Liver (tissue), 9 donors: ENCODE data around the gene SLC38A2. TPM values are rescaled to one million over a fixed set of nuclear protein-coding genes. Genes with fewer than 3 reads are reported as not detected.

ENCODE experiments used
- DNase-seq: peaks from one replicate; pipeline ENCODE4 v3.0.0-alpha.2; 2017; ENCODE audit warnings: low spot score
- H3K27ac ChIP-seq, 2 donors: one replicate each; pipeline ENCODE4 v1.7.0; 2013; ENCODE audit warnings: inconsistent platforms in 2 of 2, low read length in 2 of 2, control low read depth in 1 of 2, low read depth in 1 of 2, mild to moderate bottlenecking in 1 of 2
- H3K27me3 ChIP-seq, 4 donors: one replicate each; pipeline versions ENCODE4 v1.6.1 to v1.7.0; 2013; ENCODE audit warnings: low read length in 3 of 4, inconsistent platforms in 1 of 4, mild to moderate bottlenecking in 1 of 4, moderate library complexity in 1 of 4; ENCODE audit not compliant: control insufficient read depth in 4 of 4, insufficient read depth in 4 of 4
- H3K36me3 ChIP-seq, 4 donors: one replicate each; pipeline versions ENCODE4 v1.6.1 to v1.7.0; 2013; ENCODE audit warnings: low read length in 3 of 4, mild to moderate bottlenecking in 3 of 4, low read depth in 1 of 4, moderate library complexity in 1 of 4; ENCODE audit not compliant: control insufficient read depth in 4 of 4, insufficient read depth in 3 of 4
- H3K4me1 ChIP-seq, 4 donors: one replicate each; pipeline versions ENCODE4 v1.6.1 to v1.7.0; 2013; ENCODE audit warnings: low read length in 3 of 4, mild to moderate bottlenecking in 3 of 4, moderate library complexity in 1 of 4; ENCODE audit not compliant: control insufficient read depth in 4 of 4, insufficient read depth in 4 of 4
- H3K4me3 ChIP-seq, 3 donors: one replicate each; pipeline versions ENCODE4 v1.6.1 to v1.7.0; 2013; ENCODE audit warnings: low read length in 3 of 3, control low read depth in 1 of 3, low read depth in 1 of 3, mild to moderate bottlenecking in 1 of 3
- H3K9ac ChIP-seq, 2 donors: one replicate each; pipeline ENCODE4 v1.7.0; 2013; ENCODE audit warnings: low read length in 2 of 2, mild to moderate bottlenecking in 2 of 2, moderate library complexity in 2 of 2, control low read depth in 1 of 2, low read depth in 1 of 2
- H3K9me3 ChIP-seq, 4 donors: one replicate each; pipeline versions ENCODE4 v1.6.1 to v1.7.0; 2013; ENCODE audit warnings: low read length in 3 of 4; ENCODE audit not compliant: control insufficient read depth in 4 of 4
- EGR1 ChIP-seq, 2 donors: IDR thresholded peaks; 2 replicates each; pipeline ENCODE4 v1.6.1; 2016 to 2018; ENCODE audit warnings: antibody characterized with exemption in 2 of 2, low read depth in 2 of 2
- FOXA1 ChIP-seq: IDR thresholded peaks from 2 replicates; pipeline ENCODE4 v1.6.1; 2016; ENCODE audit warnings: antibody characterized with exemption
- FOXA2 ChIP-seq: IDR thresholded peaks from 2 replicates; pipeline ENCODE4 v1.6.1; 2016; ENCODE audit warnings: antibody characterized with exemption
- GABPA ChIP-seq, 2 donors: IDR thresholded peaks in 1 of 2; conservative IDR thresholded peaks in 1 of 2; 2 replicates each; pipeline ENCODE4 v1.6.1; 2016; ENCODE audit warnings: antibody characterized with exemption in 2 of 2, mild to moderate bottlenecking in 1 of 2, moderate library complexity in 1 of 2
- HNF4A ChIP-seq, 2 donors: conservative IDR thresholded peaks; 2 replicates each; pipeline ENCODE4 v1.6.1; 2016; ENCODE audit warnings: antibody characterized with exemption in 2 of 2, mild to moderate bottlenecking in 2 of 2
- HNF4G ChIP-seq: IDR thresholded peaks from 2 replicates; pipeline ENCODE4 v1.6.1; 2016; ENCODE audit warnings: antibody characterized with exemption
- JUND ChIP-seq, 2 donors: IDR thresholded peaks; 2 replicates each; pipeline ENCODE4 v1.6.1; 2016; ENCODE audit warnings: antibody characterized with exemption in 2 of 2
- MAX ChIP-seq: IDR thresholded peaks from 2 replicates; pipeline ENCODE4 v1.6.1; 2016; ENCODE audit warnings: antibody characterized with exemption
- NR2F2 ChIP-seq: IDR thresholded peaks from 2 replicates; pipeline ENCODE4 v1.6.1; 2016; ENCODE audit warnings: antibody characterized with exemption
- RAD21 ChIP-seq, 2 donors: IDR thresholded peaks; 2 replicates each; pipeline ENCODE4 v1.6.1; 2016; ENCODE audit warnings: antibody characterized with exemption in 2 of 2, mild to moderate bottlenecking in 2 of 2
- RXRA ChIP-seq, 2 donors: IDR thresholded peaks; 2 replicates each; pipeline ENCODE4 v1.6.1; 2017 to 2018; ENCODE audit warnings: antibody characterized with exemption in 2 of 2, mild to moderate bottlenecking in 1 of 2
- SP1 ChIP-seq: IDR thresholded peaks from 2 replicates; pipeline ENCODE4 v1.6.1; 2018; ENCODE audit warnings: antibody characterized with exemption, mild to moderate bottlenecking
- TAF1 ChIP-seq: conservative IDR thresholded peaks from 2 replicates; pipeline ENCODE4 v1.6.1; 2016; ENCODE audit warnings: antibody characterized with exemption, mild to moderate bottlenecking
- YY1 ChIP-seq: IDR thresholded peaks from 2 replicates; pipeline ENCODE4 v1.6.1; 2016; ENCODE audit warnings: antibody characterized with exemption, mild to moderate bottlenecking
- ZBTB33 ChIP-seq: IDR thresholded peaks from 2 replicates; pipeline ENCODE4 v1.6.1; 2016; ENCODE audit warnings: antibody characterized with exemption
- WGBS: extraction: QIAGEN DNeasy Blood & Tissue Kit; methylation state at CpG from one replicate; pipeline ENCODE4 v1.1.7; 2013; 5-methylcytosine and 5-hydroxymethylcytosine counted together
- polyA plus RNA-seq, 2 donors: library from polyadenylated mRNA; stranded (reverse) in 1 of 2; unstranded in 1 of 2; fragments of 200-250 nt in 1 of 2; fragments of >200 nt in 1 of 2; fragmentation: Nextera tagmentation in 1 of 2; extraction: Ambion mirVana in 1 of 2; gene quantifications; one replicate each; pipeline versions ENCODE4 v1.2.1 to v1.2.3, GENCODE V29; 2013 to 2015
- total RNA-seq, 2 donors: library from RNA; depleted of rRNA; stranded (reverse); fragments of >200 nt; gene quantifications; one replicate each; pipeline ENCODE4 v1.2.3, GENCODE V29; 2014
- TF ChIP-seq, protein P1 (sequence below): IDR thresholded peaks from 2 replicates; pipeline ENCODE4 v1.6.1; 2016; ENCODE audit warnings: antibody characterized with exemption
- TF ChIP-seq, protein P2 (sequence below): IDR thresholded peaks from 2 replicates; pipeline ENCODE4 v1.6.1; 2016; ENCODE audit warnings: antibody characterized with exemption, mild to moderate bottlenecking
- TF ChIP-seq, protein P3 (sequence below): fragments of 150-350 bp; IDR thresholded peaks from 2 replicates; pipeline ENCODE4 v1.5.1; 2017; ENCODE audit warnings: improper control_type of control experiment, low read depth, low read length; ENCODE audit not compliant: missing input control
- donor health status: healthy.
- donor health status: healthy.
- donor health status: healthy.
- donor health status: healthy.
- donor health status: healthy.

The SLC38A2 gene
- total and polyA plus RNA-seq, 4 donors, result 50.6 to 472 (median 97.4) TPM

DNA sequence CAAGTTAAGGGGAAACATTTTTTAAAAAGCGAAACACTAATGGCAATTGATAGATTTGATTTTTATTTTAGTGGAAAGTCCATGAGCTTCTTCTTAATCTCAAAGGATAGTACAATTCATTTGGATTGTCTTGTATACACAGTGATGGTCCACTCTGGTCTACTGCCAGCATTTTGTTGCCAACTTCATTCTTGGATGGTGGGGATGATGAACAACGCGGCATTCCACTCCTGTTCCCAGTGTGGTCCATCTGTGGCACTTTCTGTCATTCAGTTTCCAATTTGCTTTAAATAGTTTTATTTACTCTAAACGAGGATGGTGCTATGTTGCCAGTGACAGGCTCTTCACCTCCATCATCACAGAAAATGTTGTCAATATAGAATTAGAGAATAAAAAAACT lies 40.3 kb upstream of the SLC38A2 start:
- no peak for DNase-seq
- Histone ChIP-seq H3K27ac (no peak overlapping the region), H3K36me3 (no peaks in the 10 kb centered on the region), H3K4me1 (peaks cover 0 to 5% (median 2%) of the 10 kb centered on the region in 4 donors), H3K9ac (no peak overlapping the region), H3K4me3 (no peak overlapping the region), H3K27me3 (no peaks in the 10 kb centered on the region), H3K9me3 (no peaks in the 10 kb centered on the region)
- no peak for TF ChIP-seq MAX
- TF ChIP-seq TAF1, result no peak
- no peak for TF ChIP-seq EGR1 (IDR thresholded peaks at IDR 0.05; ENCODE audit: low read depth in 2 of 2)
- no peak for TF ChIP-seq SP1
- TF ChIP-seq JUND (IDR thresholded peaks at IDR 0.05), result no peak
- no peak for TF ChIP-seq HNF4A (conservative IDR thresholded peaks at IDR 0.05)
- TF ChIP-seq, protein P1, sequence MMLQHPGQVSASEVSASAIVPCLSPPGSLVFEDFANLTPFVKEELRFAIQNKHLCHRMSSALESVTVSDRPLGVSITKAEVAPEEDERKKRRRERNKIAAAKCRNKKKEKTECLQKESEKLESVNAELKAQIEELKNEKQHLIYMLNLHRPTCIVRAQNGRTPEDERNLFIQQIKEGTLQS, result no peak
- no peak for TF ChIP-seq FOXA1
- no peak for TF ChIP-seq RXRA (IDR thresholded peaks at IDR 0.05)
- TF ChIP-seq FOXA2, result no peak
- no peak for TF ChIP-seq YY1
- TF ChIP-seq NR2F2, result no peak
- TF ChIP-seq, protein P2, sequence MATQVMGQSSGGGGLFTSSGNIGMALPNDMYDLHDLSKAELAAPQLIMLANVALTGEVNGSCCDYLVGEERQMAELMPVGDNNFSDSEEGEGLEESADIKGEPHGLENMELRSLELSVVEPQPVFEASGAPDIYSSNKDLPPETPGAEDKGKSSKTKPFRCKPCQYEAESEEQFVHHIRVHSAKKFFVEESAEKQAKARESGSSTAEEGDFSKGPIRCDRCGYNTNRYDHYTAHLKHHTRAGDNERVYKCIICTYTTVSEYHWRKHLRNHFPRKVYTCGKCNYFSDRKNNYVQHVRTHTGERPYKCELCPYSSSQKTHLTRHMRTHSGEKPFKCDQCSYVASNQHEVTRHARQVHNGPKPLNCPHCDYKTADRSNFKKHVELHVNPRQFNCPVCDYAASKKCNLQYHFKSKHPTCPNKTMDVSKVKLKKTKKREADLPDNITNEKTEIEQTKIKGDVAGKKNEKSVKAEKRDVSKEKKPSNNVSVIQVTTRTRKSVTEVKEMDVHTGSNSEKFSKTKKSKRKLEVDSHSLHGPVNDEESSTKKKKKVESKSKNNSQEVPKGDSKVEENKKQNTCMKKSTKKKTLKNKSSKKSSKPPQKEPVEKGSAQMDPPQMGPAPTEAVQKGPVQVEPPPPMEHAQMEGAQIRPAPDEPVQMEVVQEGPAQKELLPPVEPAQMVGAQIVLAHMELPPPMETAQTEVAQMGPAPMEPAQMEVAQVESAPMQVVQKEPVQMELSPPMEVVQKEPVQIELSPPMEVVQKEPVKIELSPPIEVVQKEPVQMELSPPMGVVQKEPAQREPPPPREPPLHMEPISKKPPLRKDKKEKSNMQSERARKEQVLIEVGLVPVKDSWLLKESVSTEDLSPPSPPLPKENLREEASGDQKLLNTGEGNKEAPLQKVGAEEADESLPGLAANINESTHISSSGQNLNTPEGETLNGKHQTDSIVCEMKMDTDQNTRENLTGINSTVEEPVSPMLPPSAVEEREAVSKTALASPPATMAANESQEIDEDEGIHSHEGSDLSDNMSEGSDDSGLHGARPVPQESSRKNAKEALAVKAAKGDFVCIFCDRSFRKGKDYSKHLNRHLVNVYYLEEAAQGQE, result no peak
- no peak for TF ChIP-seq RAD21 (IDR thresholded peaks at IDR 0.05)
- TF ChIP-seq GABPA (IDR thresholded peaks at IDR 0.05 in 1 of 2, conservative IDR thresholded peaks at IDR 0.05 in 1 of 2), result no peak
- no peak for TF ChIP-seq HNF4G
- no peak for TF ChIP-seq ZBTB33
- TF ChIP-seq, protein P3, sequence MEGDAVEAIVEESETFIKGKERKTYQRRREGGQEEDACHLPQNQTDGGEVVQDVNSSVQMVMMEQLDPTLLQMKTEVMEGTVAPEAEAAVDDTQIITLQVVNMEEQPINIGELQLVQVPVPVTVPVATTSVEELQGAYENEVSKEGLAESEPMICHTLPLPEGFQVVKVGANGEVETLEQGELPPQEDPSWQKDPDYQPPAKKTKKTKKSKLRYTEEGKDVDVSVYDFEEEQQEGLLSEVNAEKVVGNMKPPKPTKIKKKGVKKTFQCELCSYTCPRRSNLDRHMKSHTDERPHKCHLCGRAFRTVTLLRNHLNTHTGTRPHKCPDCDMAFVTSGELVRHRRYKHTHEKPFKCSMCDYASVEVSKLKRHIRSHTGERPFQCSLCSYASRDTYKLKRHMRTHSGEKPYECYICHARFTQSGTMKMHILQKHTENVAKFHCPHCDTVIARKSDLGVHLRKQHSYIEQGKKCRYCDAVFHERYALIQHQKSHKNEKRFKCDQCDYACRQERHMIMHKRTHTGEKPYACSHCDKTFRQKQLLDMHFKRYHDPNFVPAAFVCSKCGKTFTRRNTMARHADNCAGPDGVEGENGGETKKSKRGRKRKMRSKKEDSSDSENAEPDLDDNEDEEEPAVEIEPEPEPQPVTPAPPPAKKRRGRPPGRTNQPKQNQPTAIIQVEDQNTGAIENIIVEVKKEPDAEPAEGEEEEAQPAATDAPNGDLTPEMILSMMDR, result no peak
- WGBS, result 93% methylated on average over 4 of the region's 4 CpGs
